Fibroblast of the conjunctiva (primary cell): ENCODE measurements around the gene RPS6KA6.

Experiments used
- DNase-seq: peaks from one replicate; pipeline ENCODE4 v3.0.0-alpha.2; 2010; ENCODE audit warnings: low read depth

The RPS6KA6 gene

DNA sequence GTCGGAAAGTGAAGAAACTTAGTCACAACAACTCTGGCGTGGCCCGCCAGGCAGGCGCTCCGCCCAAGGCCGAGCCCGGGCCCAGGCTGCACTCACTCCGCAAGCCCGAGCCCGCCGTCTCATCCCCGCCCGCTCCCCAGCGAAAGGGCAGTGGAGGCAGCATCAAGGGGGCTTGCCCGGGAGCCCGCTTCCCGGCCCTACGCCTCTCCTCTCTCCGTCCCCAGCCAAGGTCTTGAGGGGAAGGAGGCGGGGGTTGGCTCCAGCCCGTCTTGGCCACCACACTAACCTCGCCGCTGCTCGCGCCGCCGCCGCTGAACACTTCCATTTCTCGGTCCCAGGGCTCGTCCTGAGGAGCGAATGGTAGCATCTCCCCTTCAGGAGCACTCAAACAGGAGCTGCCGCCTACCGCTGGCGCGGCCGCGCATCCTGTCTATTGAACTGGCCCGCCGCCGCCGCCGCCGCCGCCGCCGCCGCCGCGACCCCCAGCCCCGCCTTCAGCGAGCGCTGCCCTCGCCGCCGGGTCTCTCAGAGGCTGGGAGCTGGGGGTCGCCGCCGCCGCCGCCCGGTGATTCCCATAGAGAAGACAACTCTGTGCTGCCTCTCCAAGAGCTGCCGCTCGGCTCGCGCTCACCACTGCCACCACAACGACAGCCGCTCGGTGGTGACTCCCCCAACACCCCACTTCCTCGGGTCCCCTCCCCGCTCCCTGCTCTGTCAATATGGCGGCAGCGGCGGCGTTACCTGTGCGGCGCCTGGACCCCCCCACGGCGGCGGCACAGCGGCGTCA is at the start of gene RPS6KA6:
Gene RPS6KA6 (minus strand): TSS at position 667 of the 787 bp plus-strand sequence. CDS start 300 bp downstream, at position 367.
- no peak for DNase-seq

DNA sequence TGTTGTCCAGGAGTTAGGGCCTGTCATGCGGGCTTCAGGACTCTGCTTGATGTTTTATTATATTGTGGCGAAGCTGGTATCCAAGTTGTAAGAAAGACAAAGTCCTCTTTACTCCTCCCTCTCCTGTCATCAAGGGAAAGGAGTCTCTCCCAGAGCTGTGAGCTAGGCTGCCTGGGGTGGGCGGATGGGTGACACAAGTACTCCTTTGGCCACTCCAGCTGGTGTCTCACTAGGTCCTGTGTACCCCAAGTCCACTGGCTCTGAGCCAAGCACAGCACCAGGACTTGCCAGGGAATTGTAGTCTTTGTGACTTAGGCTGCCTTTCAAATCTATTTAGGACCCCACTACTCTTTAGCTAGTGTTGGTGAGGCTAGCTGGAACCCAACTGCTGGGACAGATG is 36.7 kb upstream of the RPS6KA6 start:
- DNase-seq: no peak

DNA sequence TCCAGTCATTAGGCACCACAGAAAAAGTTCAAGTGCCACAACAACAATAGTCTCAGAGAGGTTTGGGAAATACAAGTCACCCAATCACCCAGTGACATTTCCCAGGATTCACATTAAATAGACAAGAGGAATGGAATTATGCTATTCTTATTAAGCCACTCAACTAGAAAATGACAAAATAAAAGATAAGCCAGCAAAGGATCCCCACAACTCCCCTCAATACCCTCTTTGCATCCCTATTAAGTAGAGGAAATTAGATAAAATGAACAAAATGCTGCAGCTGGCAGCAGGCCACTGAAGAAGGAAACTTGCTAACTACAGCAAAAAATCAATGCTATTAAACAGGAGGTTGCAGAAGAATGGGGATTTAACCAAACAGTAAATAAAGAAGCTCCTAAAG is 35.3 kb upstream of the RPS6KA6 start:
- DNase-seq: no peak

DNA sequence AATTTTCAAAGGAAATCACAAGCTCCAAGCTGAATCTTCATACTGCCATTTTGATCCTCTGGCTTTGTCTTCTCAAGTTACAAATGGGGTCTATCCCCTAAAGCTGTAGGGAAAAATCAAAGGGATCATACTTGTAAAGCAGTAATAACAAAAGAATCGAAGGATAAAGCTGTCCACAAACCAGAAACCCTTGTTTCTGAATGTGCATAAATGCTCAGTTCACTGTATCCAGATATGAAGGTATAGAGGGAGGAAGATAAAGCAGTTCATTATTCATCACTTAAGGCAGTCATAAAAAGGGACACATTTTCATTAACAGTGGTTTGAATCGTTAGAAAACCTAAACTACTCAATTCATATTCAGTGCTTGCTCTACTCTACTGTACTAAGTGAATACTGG is 33.2 kb upstream of the RPS6KA6 start:
- no peak for DNase-seq

DNA sequence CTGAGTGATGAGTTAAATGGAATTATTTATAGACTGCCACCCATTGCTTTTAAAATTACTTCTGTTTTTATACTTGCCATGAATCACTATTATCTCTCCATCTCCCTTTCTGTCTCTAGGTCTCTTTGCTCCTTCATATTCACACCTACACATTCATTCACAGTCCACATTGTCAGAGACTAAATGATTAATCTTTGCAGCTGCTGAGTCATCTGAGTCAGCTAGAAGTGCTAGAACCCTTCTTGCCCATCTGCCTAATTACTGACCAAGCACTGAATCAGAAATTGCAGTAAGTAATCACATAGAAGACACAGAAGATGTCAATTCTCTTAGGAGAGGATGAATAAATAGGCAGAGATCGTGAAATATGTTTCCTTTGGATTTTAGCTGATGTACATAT is 31.6 kb upstream of the RPS6KA6 start:
- DNase-seq: no peak

DNA sequence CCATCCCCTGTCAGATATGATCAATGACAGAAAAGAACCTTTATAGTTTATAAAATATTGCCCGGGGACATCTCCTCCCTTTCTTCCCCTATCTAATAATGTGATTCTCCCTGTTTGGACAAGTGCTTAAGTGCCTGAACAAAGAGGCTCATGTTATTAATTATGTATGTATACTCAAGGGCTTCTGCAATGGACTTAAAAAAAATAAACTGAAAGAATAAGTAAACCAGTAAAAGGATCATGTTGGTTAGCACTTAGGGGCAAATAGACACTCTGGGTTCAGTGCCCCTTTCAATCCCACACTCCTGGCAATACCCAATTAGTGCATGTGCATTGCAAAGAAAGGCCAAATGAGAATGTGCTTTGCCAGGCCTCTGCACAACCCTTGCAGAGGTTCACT is 30.7 kb upstream of the RPS6KA6 start:
- DNase-seq: no peak

DNA sequence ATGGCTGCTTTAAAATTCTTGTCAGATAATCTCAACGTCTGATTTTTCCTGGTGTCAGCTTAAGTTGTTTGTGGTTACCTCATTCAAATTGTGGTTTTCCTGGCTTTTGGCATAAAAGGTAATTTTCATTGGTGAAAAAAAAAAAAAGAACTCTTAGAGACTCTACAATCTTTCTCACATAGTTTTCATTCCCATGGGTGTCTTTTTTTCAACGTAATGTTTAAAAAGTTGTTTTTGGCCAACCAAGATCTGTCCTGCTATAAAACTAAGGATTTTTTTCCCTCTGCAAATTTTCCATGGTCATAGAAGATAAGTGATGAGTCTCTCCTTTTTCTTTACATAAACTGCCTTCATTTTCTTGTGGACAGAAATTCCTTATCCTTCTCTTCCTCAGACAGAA is 28.9 kb upstream of the RPS6KA6 start:
- no peak for DNase-seq

DNA sequence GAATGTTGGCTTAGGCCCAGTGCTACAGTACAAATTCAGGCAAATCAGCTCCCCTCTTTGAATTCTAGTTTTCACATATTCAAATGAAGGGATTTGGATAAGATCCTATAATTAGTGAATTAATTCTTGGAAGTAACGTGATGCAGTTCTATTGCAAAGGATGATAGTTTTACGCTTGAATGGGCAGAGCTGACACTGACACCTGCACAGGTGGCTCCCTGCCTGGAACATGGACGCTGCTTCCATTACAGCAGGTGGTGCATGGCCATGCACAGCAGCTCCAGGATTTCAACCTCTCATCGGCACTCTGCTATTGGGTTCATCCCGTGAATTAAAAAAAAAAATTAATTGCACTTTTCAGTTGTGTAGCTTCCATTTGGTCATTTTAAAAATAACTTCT is 28.4 kb upstream of the RPS6KA6 start:
- no peak for DNase-seq

DNA sequence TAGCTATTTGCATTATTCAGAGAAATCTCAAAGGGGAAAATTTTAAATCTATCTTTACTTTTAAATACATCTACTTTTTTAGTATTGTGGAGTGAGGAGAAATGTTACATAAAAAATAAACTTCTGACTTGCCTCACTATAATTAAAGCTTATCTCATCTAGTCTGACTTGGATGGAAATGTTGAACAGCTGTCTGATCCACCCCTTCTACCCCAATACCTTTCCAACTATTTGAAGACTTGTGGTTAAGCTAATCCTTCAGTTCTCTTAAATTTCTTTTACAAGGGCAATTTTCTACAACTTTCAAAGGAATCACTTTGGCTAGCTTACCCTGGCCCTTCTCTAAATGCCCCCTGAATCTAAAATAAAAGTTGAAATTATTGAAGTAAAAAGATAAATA is 17.3 kb upstream of the RPS6KA6 start:
- no peak for DNase-seq

DNA sequence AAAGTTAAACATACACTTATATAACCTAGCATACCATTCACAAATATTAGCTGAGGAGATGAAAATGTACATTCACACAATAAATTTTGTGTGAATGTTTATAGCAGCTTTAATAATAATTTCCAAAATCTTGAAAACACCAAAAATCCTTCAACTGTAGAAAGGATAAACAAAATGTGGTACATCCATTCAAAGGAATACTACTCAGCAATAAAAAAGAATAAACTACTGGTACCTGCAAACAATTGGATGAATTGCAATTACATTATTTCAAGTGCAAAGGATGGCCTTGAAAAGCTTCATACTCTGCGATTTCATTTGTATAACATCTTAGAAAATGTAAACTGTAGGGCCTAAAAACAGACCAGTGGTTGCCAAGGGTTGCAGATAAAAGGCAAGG is 11.7 kb upstream of the RPS6KA6 start:
- no peak for DNase-seq

DNA sequence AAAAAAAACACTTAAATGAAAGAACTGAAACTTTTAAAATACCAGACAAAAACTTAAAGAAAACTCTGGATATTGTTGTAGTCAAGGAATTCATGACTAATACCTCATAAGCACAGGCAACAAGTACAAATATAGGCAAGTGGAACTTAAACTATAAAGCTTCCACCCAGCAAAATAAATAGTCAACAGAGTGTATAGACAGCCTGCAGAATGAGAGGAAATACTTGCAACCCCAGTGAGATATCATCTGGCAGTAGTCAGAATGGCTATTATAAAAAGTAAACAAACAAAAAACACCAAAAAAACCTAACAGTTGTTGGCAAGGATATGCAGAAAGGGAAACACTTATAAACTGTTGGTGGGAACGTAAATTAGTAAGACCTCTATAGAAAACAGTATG is 9.6 kb upstream of the RPS6KA6 start:
- DNase-seq: no peak

DNA sequence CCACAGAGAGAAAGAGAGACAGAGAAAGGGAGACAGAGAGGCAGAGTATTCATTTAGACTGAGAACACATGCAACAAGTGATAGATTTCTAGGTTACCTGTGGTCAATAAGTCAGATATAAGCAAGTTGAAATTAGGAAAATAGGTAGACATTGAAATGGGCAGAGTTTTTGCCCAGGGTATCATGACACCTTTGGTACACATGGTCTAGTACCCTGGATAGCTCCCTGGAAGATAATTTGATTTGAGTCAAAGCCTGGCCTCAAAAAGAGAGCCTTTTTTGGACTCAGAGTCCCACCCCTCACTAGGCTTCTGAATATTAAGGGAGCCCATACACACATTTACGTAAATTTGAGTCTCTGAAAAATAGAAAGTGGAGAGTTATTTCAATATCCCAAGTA is 4.0 kb upstream of the RPS6KA6 start:
- no peak for DNase-seq

DNA sequence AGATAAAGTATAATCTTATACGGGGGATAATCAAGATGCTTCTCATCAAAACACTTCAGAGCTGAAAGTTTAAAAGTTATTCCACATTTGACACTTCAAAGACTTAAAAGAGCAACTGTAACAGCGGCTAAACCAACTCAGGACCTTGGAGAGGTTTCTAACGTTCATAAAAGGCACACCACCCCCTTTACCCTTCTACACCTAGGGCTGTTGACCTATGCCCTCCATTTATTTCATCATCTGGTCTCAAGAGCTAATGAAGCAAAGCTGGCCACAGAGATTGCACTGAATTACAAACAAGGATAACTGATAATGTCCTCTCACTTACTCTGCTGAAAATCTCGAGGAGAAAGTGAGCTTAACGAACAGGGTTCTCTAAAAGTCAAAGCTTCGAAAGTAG is 1.1 kb upstream of the RPS6KA6 start:
- DNase-seq: no peak

DNA sequence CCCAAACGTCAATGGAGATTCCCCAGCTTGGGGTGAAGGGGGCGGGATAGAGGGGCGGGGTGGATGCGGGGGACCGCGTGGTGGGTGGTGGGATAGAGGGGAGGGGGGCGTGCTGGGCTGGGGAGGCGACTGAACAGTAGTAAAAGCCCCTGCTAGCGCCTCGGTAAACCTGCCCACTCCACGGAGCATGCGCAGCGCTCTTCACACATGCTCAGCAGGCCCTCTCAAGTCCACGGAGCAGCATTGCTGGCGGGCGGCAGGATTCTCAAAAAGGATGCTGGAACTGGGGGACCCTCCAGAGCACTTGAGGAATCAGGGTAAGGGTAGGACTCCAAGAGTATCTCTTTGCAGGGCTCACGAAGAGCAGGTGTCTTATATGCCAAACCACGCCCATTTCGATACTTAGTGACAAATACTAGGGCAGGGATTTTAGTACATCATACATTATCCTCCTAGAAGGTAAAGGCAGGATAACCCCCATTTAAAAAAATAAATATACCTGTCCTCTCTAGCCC is 378 bp upstream of the RPS6KA6 start:
- peak; percentile 47 for DNase-seq

DNA sequence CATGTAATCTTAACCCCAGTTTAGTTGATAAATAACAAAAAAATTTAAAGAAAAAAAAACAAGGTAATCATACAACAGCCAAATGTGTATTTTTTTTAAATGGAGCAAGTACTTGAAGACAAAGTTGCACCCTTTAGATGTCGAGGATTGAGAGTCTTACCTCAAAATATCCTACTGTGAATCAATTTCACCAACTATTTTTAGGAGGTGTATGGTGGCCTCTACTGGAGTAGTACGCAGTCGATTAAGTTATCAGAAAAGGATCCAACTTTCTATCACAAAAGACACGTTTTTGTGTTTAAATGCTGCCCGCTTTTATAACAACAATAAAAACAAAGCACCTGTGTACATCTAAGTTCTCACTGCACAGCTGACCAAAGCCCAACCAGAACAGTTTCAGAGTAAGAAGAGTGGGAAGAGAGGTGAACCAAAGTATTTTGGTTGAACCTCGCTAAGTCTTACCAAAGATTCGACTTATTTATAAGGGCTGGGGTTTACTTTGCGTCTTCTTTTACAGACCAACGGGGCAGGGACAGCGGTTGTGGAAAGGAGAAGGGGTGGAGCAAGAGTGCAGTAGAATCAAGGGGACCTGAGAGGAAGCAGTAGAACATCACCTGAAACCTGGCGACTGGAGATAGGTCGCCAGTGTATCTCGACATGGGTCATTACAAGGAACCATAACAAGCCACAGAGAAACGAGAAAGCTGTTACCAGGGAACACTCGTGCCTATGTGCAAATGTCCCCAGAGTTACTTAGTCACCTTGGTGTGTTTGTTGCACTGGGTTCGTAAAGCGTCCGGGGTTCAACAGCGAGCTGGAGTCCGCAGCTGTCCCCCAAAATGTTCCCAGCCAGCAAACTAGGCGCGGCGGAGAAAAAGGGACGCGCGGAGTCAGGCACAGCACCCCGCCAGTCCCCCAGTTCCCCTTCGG is 1.1 kb downstream of the RPS6KA6 start:
- no peak for DNase-seq

DNA sequence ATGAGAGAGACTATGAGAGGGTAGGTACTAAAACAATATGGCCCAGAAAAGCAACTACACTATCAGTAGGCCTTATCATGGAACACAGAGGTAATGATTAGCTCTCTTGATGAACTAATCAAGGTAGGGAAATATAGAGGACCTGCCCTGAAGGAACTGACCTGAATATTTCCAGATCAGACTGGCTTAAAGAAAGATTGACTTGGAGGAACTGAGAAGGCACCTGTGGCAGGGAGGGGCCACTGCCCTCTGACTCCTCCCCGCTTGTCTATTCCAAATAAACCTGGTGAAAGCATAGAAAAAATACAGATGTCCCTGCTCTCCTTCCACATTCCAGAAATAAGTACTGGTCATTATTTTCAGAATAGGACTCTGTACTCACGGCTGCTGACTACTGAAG is 5.5 kb downstream of the RPS6KA6 start:
- DNase-seq: no peak

DNA sequence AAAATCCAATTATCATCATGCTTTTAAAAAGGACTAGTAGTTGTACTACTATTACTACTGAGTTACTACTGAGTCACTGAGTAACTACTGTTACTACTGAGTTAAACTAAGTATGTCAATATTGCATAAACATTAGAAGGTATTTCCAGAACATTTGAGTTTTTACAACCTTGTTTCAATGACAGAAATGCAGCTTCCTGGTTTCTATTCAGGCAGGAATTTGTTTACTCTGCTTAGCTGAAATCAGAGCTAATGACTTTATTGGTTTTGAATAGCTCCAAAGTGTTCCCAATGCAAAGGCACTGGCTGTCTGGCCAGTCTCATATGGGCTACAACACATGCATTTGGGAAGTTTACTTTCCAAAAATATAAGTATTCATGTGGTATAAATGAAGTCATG is 12.0 kb downstream of the RPS6KA6 start:
- no peak for DNase-seq

DNA sequence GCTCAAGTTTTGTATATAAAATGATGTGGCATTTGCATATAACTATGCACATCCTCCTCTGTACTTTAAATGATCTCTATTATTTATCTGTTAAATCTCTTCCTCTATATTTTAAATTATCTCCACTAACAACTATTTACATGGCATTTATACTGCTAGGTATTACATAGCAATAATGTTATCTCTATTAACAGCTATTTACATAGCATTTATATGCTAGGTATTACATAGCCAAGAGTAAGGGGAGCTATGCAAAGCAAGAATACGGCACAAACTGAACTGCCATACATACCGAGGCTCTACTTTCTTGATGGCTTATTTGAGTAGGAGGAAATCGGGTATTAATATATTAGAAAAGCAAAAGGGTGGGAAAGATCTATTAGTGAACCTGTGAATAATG is 12.7 kb downstream of the RPS6KA6 start:
- DNase-seq: no peak

DNA sequence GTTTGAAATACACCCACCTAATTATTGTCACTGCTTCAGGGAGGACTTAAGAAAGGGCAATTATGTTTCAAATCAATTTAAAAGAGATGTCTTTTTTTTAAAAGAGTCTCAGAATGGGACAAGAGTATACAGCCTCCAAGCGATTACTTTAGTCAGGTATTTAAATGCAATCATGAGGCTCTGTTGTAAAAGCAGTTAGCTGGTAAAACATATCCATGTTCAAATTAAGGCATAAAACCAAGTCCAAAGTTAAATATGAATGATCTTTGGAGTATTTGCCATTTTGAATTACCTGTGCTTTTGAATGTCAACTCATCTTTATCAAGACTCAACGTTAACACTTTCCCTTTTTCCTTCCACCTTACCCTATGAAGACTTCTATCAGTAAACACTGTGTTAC is 13.7 kb downstream of the RPS6KA6 start:
- no peak for DNase-seq

DNA sequence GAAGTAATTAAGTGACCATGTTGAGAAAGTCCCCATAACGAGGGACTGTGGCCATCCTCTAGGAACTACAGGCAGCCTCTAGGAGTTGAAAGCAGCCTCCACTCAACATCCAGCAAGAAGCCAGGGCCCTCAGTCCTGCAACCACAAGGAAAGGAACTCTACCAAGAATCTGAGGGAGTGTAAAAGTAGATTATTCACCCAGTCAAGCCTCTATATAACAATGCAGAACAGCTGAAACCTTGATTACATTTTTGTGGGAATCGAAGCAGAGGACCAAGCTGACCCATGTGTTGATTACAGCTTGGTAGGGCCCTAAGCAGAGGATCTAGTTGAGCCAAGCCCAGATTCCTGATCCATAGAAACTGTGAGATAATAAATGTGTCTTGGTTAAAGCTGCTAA is 17.1 kb downstream of the RPS6KA6 start:
- no peak for DNase-seq

DNA sequence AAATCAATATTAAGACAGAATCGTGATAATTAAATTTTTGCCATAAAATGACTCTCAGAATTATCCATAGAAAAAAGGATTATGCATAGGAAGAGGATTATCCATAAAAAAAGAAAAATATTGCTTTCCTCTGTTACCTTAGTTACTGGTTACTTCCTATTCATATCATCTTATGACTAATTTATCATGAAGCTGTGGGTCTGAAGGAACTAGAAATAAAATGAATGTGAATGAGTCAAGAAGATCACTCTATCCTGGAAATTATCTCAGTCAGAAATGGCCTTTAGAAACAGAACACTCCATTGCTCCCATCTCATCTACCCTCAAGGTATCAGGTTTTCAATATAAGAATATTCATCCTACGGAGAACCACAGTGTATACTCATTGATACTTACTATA is 19.4 kb downstream of the RPS6KA6 start:
- no peak for DNase-seq

DNA sequence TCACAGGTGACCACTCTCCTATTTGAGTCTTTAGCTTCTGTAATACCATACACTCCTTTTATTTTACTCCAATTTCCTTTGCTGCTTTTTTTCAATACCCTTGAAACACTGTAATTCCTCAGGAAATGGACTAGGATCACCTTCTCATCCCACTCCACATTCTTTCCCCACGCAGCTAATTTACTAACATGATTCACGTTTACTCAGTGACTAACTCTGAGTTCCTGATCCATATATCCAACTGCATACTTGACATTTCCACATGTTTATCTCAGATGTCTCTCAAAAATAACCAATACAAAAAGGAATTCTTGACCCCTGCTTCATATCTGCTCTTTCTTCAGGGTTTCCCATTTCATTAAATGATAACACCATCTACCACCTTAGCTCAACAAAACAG is 19.9 kb downstream of the RPS6KA6 start:
- DNase-seq: no peak

DNA sequence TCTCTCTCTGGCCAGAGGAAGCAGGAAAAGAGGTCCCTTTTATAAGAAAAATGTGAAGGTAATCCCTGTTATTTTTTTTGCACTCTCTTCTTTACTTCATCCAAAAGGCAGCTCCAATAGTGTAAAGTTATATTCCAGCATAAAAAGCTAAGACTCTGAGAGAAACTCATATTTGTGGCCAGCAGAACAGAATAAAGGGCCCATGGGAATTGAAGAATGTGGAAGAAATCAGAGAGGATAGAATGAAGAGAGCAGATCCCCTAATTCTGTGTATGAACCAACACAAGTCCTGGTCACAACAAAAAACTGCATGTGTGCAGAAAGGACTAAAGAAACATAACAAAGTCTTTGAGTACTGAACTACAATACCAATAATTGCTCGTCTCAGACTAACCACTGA is 22.3 kb downstream of the RPS6KA6 start:
- DNase-seq: no peak
